GM12878 (cell line): ENCODE data around the gene PKNOX1. TPM values are rescaled to one million over a fixed set of nuclear protein-coding genes. Genes with fewer than 3 reads are reported as not detected.

Experiments
- ATAC-seq: fragments of 200-7000 bp; cut with Tn5 transposase; 3 replicates; pipeline ENCODE4 v1.9.1; 2020; ENCODE audit warnings: mild to moderate bottlenecking, moderate library complexity
- BruUV-seq: library from RNA; stranded (reverse); fragments of 400-500 nt; replicated peaks from 2 replicates; lab custom pipeline; 2021; lab: Mats Ljungman, UMichigan
- CTCF ChIA-PET: fragments of 300-600 bp; sonication (Branson Sonifier 250); formaldehyde crosslinking; extraction: SDS; loops from one replicate; lab custom pipeline; 2021; ENCODE audit warnings: inconsistent platforms; lab: Yijun Ruan, JAX
- POLR2A ChIA-PET: fragments of 350-600 bp; formaldehyde crosslinking; extraction: SDS; loops from one replicate; lab custom pipeline; 2021; ENCODE audit warnings: inconsistent platforms; lab: Charles Lee
- RAD21 ChIA-PET: fragments of 300-600 bp; sonication (Branson Sonifier 250); formaldehyde crosslinking; loops from one replicate; lab custom pipeline; 2023; ENCODE audit warnings: antibody characterized with exemption; ENCODE audit not compliant: unreplicated experiment; lab: Charles Lee
- SMC1A ChIA-PET: fragments of 300-600 bp; sonication (Branson Sonifier 250); formaldehyde crosslinking; loops from one replicate; lab custom pipeline; 2023; ENCODE audit not compliant: unreplicated experiment, uncharacterized antibody; lab: Charles Lee
- DNase-seq: peaks from one replicate; pipeline ENCODE4 v3.0.0-alpha.2; 2011; ENCODE audit warnings: low read depth, low spot score
- FAIRE-seq: peaks from 3 replicates; lab custom pipeline; 2011; peaks lifted over from hg19 to GRCh38; lab: Jason Lieb, UNC
- H2AFZ ChIP-seq: 2 replicates; pipeline ENCODE4 v1.6.0; 2011; ENCODE audit warnings: low read depth, low read length, control low read depth; ENCODE audit not compliant: control insufficient read depth
- H3K27ac ChIP-seq: 2 replicates; pipeline ENCODE4 v1.5.1; 2011; ENCODE audit warnings: control low read depth; ENCODE audit not compliant: control insufficient read depth, insufficient read depth
- H3K27me3 ChIP-seq, 2 experiments: replicated peaks in 1 of 2; 2 replicates each; pipeline versions ENCODE4 v1.6.0 to v1.6.1; 2011; ENCODE audit warnings: low read length in 1 of 2; ENCODE audit not compliant: control insufficient read depth in 2 of 2, insufficient read depth in 2 of 2
- H3K36me3 ChIP-seq, 2 experiments: 2 replicates each; pipeline ENCODE4 v1.5.1; 2011; ENCODE audit warnings: low read length in 1 of 2; ENCODE audit not compliant: control insufficient read depth in 2 of 2, insufficient read depth in 2 of 2
- H3K4me1 ChIP-seq: 2 replicates; pipeline ENCODE4 v1.6.1; 2011; ENCODE audit warnings: mild to moderate bottlenecking, low read length, moderate library complexity, mixed read lengths; ENCODE audit not compliant: control insufficient read depth, insufficient read depth
- H3K4me2 ChIP-seq: 2 replicates; pipeline ENCODE4 v1.6.0; 2011; ENCODE audit warnings: control low read depth; ENCODE audit not compliant: control insufficient read depth, insufficient read depth
- H3K4me3 ChIP-seq: fragments of 200-600 bp; sonication (generic); 2 replicates; pipeline ENCODE4 v1.5.1; 2016
- H3K79me2 ChIP-seq: 2 replicates; pipeline ENCODE4 v1.6.0; 2011; ENCODE audit warnings: low read length; ENCODE audit not compliant: control insufficient read depth, insufficient read depth
- H3K9ac ChIP-seq: 2 replicates; pipeline ENCODE4 v1.8.0; 2011; ENCODE audit warnings: low read length, control low read depth, mixed read lengths; ENCODE audit not compliant: control insufficient read depth, insufficient read depth
- H3K9me3 ChIP-seq: replicated peaks from 3 replicates; pipeline ENCODE4 v1.5.1; 2011; ENCODE audit warnings: mild to moderate bottlenecking, low read length; ENCODE audit not compliant: control insufficient read depth, insufficient read depth
- H4K20me1 ChIP-seq: 2 replicates; pipeline ENCODE4 v1.6.0; 2011; ENCODE audit not compliant: control insufficient read depth, insufficient read depth
- BHLHE40 ChIP-seq, 2 experiments: fragments of 450-650 bp in 1 of 2; IDR thresholded peaks; 2 replicates each; pipeline ENCODE4 v1.6.1; 2011 to 2017; ENCODE audit warnings: low read depth in 2 of 2, borderline replicate concordance in 1 of 2, improper control_type of control experiment in 1 of 2, low read length in 1 of 2, mild to moderate bottlenecking in 1 of 2
- CHD1 ChIP-seq: IDR thresholded peaks from 2 replicates; pipeline ENCODE4 v1.6.1; 2012; ENCODE audit warnings: low read depth, low read length, improper control_type of control experiment
- HDGF ChIP-seq: fragments of 450-650 bp; IDR thresholded peaks from 2 replicates; pipeline ENCODE4 v1.6.1; 2016; ENCODE audit warnings: antibody characterized with exemption
- MAX ChIP-seq: IDR thresholded peaks from 2 replicates; pipeline ENCODE4 v1.6.1; 2012; ENCODE audit warnings: low read depth, low read length, improper control_type of control experiment
- NKRF ChIP-seq: fragments of 450-650 bp; conservative IDR thresholded peaks from 2 replicates; pipeline ENCODE4 v1.6.1; 2017; ENCODE audit warnings: mild to moderate bottlenecking, moderate library complexity
- NR2C2 ChIP-seq: IDR thresholded peaks from 2 replicates; pipeline ENCODE4 v1.6.1; 2011; ENCODE audit warnings: borderline replicate concordance, low read depth; ENCODE audit not compliant: control insufficient read depth, insufficient read length
- NR2F1 ChIP-seq: fragments of 450-650 bp; conservative IDR thresholded peaks from 2 replicates; pipeline ENCODE4 v1.6.1; 2017; ENCODE audit warnings: mild to moderate bottlenecking
- PRDM15 ChIP-seq: fragments of 450-650 bp; formaldehyde crosslinking; IDR thresholded peaks from 2 replicates; pipeline ENCODE4 v1.4.0; 2020; ENCODE audit warnings: mild to moderate bottlenecking, moderate library complexity
- RAD51 ChIP-seq: fragments of 450-650 bp; IDR thresholded peaks from 2 replicates; pipeline ENCODE4 v1.6.1; 2016; ENCODE audit warnings: moderate library complexity, mild to moderate bottlenecking, inconsistent platforms
- SP1 ChIP-seq: IDR thresholded peaks from one replicate; pipeline ENCODE4 v1.6.1; 2011; ENCODE audit warnings: low read depth, low read length
- SREBF1 ChIP-seq: IDR thresholded peaks from 2 replicates; pipeline ENCODE4 v1.6.1; 2012; ENCODE audit warnings: mild to moderate bottlenecking, low read length
- STAT1 ChIP-seq: fragments of 450-650 bp; conservative IDR thresholded peaks from 2 replicates; pipeline ENCODE4 v1.6.1; 2014; ENCODE audit warnings: antibody characterized with exemption, mild to moderate bottlenecking
- TBL1XR1 ChIP-seq: IDR thresholded peaks from 2 replicates; pipeline ENCODE4 v1.6.1; 2012; ENCODE audit warnings: low read depth, low read length, improper control_type of control experiment
- ZBTB4 ChIP-seq: fragments of 450-650 bp; formaldehyde crosslinking; IDR thresholded peaks from 2 replicates; pipeline ENCODE4 v1.4.0; 2022; ENCODE audit warnings: mild to moderate bottlenecking, moderate library complexity
- WGBS: methylation state at CpG from one replicate; pipeline ENCODE4 v1.1.6; 2016; ENCODE audit warnings: low lambda C conversion rate; ENCODE audit not compliant: insufficient replicate concordance, insufficient coverage; ENCODE audit errors: missing lambda C conversion rate; 5-methylcytosine and 5-hydroxymethylcytosine counted together
- in situ Hi-C: fragments of 300-500 bp; cut with MboI; formaldehyde crosslinking; loops from 9 replicates; pipeline ENCODE4 v1.14.3; 2018; ENCODE audit warnings: mixed read lengths
- intact Hi-C: fragments of 100-400 bp; cut with micrococcal nuclease; formaldehyde crosslinking; loops from one replicate; pipeline ENCODE4 v1.14.2; 2022; ENCODE audit not compliant: unreplicated experiment
- polyA plus RNA-seq, 11 experiments: library from polyadenylated mRNA; depleted of rRNA in 4 of 11; unstranded in 6 of 11; stranded (reverse) in 5 of 11; fragments of >200 nt; fragmentation: Nextera tagmentation in 4 of 11; fragmentation: Illumina TruSeq in 1 of 11; extraction: Ambion mirVana in 4 of 11; extraction: Trizol in 1 of 11; gene quantifications; 1 replicate in 1 of 11; 2 replicates in 10 of 11; pipeline versions ENCODE4 v1.2.1 to v1.2.3, GENCODE V29; 2011 to 2016; ENCODE audit warnings: inconsistent platforms in 2 of 11, missing spikeins in 2 of 11, low read depth in 1 of 11
- total RNA-seq, 4 experiments: library from RNA; depleted of rRNA in 3 of 4; stranded (reverse); fragments of >200 nt in 3 of 4; fragmentation: Illumina TruSeq in 1 of 4; extraction: Trizol in 1 of 4; gene quantifications; 2 replicates each; pipeline versions ENCODE4 v1.2.1 to v1.2.3, GENCODE V29; 2013 to 2021

The PKNOX1 gene
- total and polyA plus RNA-seq, 10 of the 15 experiments (the other 5 are each of a cell fraction or from before 2014, with no cell fraction given) = 6.9 to 23.7 (median 13.2) TPM

- TF ChIP-seq SP1 (no peak), ZBTB4 (no peak), STAT1 (no peak), MAX (no peak), BHLHE40 (IDR thresholded peaks at IDR 0.05; ENCODE audit: borderline replicate concordance in 1 of 2, low read depth in 2 of 2, low read length in 1 of 2) (no peak), TBL1XR1 (no peak), NKRF (no peak), SREBF1 (no peak), NR2F1 (no peak), CHD1 (no peak), PRDM15 (CRISPR knock-in tag) (no peak), RAD51 (no peak), HDGF (no peak), NR2C2 (no peak)
- TF ChIP-seq, all 136 proteins: peak for 0
Observed at GRCh38 chr21:42993051-42993712, 18.8 kb downstream of the PKNOX1 start.

More at GRCh38 chr21:42993051-42993712, 18.8 kb downstream of the PKNOX1 start:
- H2AFZ ChIP-seq = no peak overlapping the region
- peaks cover 2 to 3% of the 10 kb centered on the region in 2 experiments; a peak in 3 of 4 replicates for H3K36me3 ChIP-seq
- H3K9me3 ChIP-seq = no peaks in the 10 kb centered on the region; the same call in 2 of the 3 replicates
- H3K9ac ChIP-seq = no peak overlapping the region
- in situ Hi-C loops (no loop called here), intact Hi-C loops (no loop called here)
- no peaks in the 10 kb centered on the region for H4K20me1 ChIP-seq
- H3K27ac ChIP-seq = no peak overlapping the region
- no TSS peak for BruUV-seq
- no peak overlapping the region for H3K4me3 ChIP-seq
- ChIA-PET SMC1A (interaction anchor here (1.0 to 1.8 kb wide), 2 partner anchors 7 to 12 kb away, joined by 3 read pairs; no protein-coding TSS in a partner anchor), POLR2A (no interaction called here), RAD21 (no interaction called here), CTCF (no interaction called here)
- FAIRE-seq = no peak
- peaks cover 15% of the 10 kb centered on the region for H3K4me1 ChIP-seq
- no peak overlapping the region for H3K4me2 ChIP-seq
- no peaks in the 10 kb centered on the region; the same call in 1 of the 2 replicates for H3K79me2 ChIP-seq
- DNase-seq = no peak
- WGBS = 85% methylated on average over 16 of the region's 16 CpGs
- no peaks in the 10 kb centered on the region for H3K27me3 ChIP-seq
- no peak for ATAC-seq
